Neural cell (in vitro differentiated cells): Measurements from ENCODE around the gene TRPT1. TPM values are rescaled to one million over a fixed set of nuclear protein-coding genes. Genes with fewer than 3 reads are reported as not detected.

Experiments used
- H2AFZ ChIP-seq: fragments of 200-600, 300-800 bp; sonication (generic), shearing (Covaris generic); 2 replicates; pipeline ENCODE4 v1.6.0; 2014; ENCODE audit warnings: low read depth, mild to moderate bottlenecking, antibody characterized with exemption, low read length, moderate library complexity
- H3F3A ChIP-seq: fragments of 200-600 bp; shearing (Covaris generic); 2 replicates; pipeline ENCODE4 v1.6.1; 2016; ENCODE audit warnings: mild to moderate bottlenecking, moderate library complexity, mixed read lengths, antibody characterized with exemption, low read length; ENCODE audit not compliant: insufficient read depth, poor library complexity, severe bottlenecking
- H3K27ac ChIP-seq: fragments of 200-600, 300-800 bp; sonication (generic), shearing (Covaris generic); 2 replicates; pipeline ENCODE4 v1.5.1; 2014; ENCODE audit warnings: mild to moderate bottlenecking, low read length, moderate library complexity
- H3K27me3 ChIP-seq: fragments of 300-800, 200-600 bp; sonication (generic), shearing (Covaris generic); 2 replicates; pipeline ENCODE4 v1.6.0; 2014; ENCODE audit warnings: mild to moderate bottlenecking, low read depth, low read length, moderate library complexity; ENCODE audit not compliant: insufficient read depth
- H3K36me3 ChIP-seq: fragments of 300-800, 200-600 bp; sonication (generic), shearing (Covaris generic); 2 replicates; pipeline ENCODE4 v1.5.1; 2014; ENCODE audit warnings: mild to moderate bottlenecking, antibody characterized with exemption, low read length, moderate library complexity; ENCODE audit not compliant: insufficient read depth
- H3K4me2 ChIP-seq: fragments of 300-800, 200-600 bp; sonication (generic), shearing (Covaris generic); 2 replicates; pipeline ENCODE4 v1.6.0; 2014; ENCODE audit warnings: mild to moderate bottlenecking, low read length
- H3K4me3 ChIP-seq: fragments of 300-800, 200-600 bp; sonication (generic), shearing (Covaris generic); 2 replicates; pipeline ENCODE4 v1.5.1; 2014; ENCODE audit warnings: mild to moderate bottlenecking, low read length, moderate library complexity
- H3K79me2 ChIP-seq: fragments of 200-600 bp; shearing (Covaris generic); replicated peaks from 2 replicates; pipeline ENCODE4 v1.6.0; 2014; ENCODE audit warnings: mild to moderate bottlenecking, low read length, moderate library complexity; ENCODE audit not compliant: insufficient read depth
- H3K9ac ChIP-seq: fragments of 300-800, 200-600 bp; sonication (generic), shearing (Covaris generic); 2 replicates; pipeline ENCODE4 v1.6.1; 2016; ENCODE audit warnings: mild to moderate bottlenecking, low read length, mixed read lengths
- H3K9me2 ChIP-seq: fragments of 200-600 bp; shearing (Covaris generic); 2 replicates; pipeline ENCODE4 v1.6.1; 2016; ENCODE audit warnings: mild to moderate bottlenecking, low read length, mixed read lengths; ENCODE audit not compliant: insufficient read depth
- H3K9me3 ChIP-seq: fragments of 200-600, 300-800 bp; sonication (generic), shearing (Covaris generic); 2 replicates; pipeline ENCODE4 v1.6.1; 2016; ENCODE audit warnings: mild to moderate bottlenecking, mixed run types, low read length, moderate library complexity, mixed read lengths
- H4K20me1 ChIP-seq: fragments of 200-600 bp; shearing (Covaris generic); 2 replicates; pipeline ENCODE4 v1.6.1; 2016; ENCODE audit warnings: mild to moderate bottlenecking, mixed run types; ENCODE audit not compliant: insufficient read depth
- CTCF ChIP-seq: fragments of 450-650 bp; IDR thresholded peaks from 2 replicates; pipeline ENCODE4 v1.5.1; 2014; ENCODE audit warnings: antibody characterized with exemption, mild to moderate bottlenecking, moderate library complexity; ENCODE audit not compliant: poor library complexity, severe bottlenecking
- EP300 ChIP-seq: fragments of 450-650 bp; conservative IDR thresholded peaks from 2 replicates; pipeline ENCODE4 v1.6.1; 2014; ENCODE audit warnings: antibody characterized with exemption, mild to moderate bottlenecking, moderate library complexity; ENCODE audit not compliant: poor library complexity, severe bottlenecking
- EZH2 ChIP-seq: fragments of 200-600, 300-800 bp; shearing (Covaris generic), sonication (generic); IDR thresholded peaks from 2 replicates; pipeline ENCODE4 v1.6.1; 2014; ENCODE audit warnings: antibody characterized with exemption, low read length, borderline replicate concordance, mild to moderate bottlenecking; ENCODE audit not compliant: insufficient read depth, poor library complexity, severe bottlenecking
- MXI1 ChIP-seq: fragments of 450-650 bp; conservative IDR thresholded peaks from 2 replicates; pipeline ENCODE4 v1.6.1; 2014; ENCODE audit warnings: antibody characterized with exemption, mild to moderate bottlenecking; ENCODE audit not compliant: poor library complexity, severe bottlenecking
- POLR2AphosphoS5 ChIP-seq: IDR thresholded peaks from 2 replicates; pipeline ENCODE4 v1.6.1; 2012
- RAD21 ChIP-seq: fragments of 450-650 bp; conservative IDR thresholded peaks from 2 replicates; pipeline ENCODE4 v1.6.1; 2014; ENCODE audit warnings: antibody characterized with exemption, mild to moderate bottlenecking, moderate library complexity
- REST ChIP-seq: IDR thresholded peaks from 2 replicates; pipeline ENCODE4 v1.6.1; 2012; ENCODE audit warnings: borderline replicate concordance
- SMC3 ChIP-seq: fragments of 450-650 bp; conservative IDR thresholded peaks from 2 replicates; pipeline ENCODE4 v1.6.1; 2014; ENCODE audit warnings: antibody characterized with exemption, mild to moderate bottlenecking, moderate library complexity; ENCODE audit not compliant: poor library complexity
- TAF1 ChIP-seq: IDR thresholded peaks from 2 replicates; pipeline ENCODE4 v1.6.1; 2012; ENCODE audit warnings: low read depth
- polyA plus RNA-seq: library from polyadenylated mRNA; depleted of rRNA; stranded (reverse); fragments of >200 nt; gene quantifications from 2 replicates; pipeline ENCODE4 v1.2.3, GENCODE V29; 2014

Gene TRPT1
- polyA plus RNA-seq, 1 donor from 2014 or later, result 67.2 TPM

GRCh38 chr11:64186492-64187165 is 39.4 kb downstream of the TRPT1 start:
- TF ChIP-seq CTCF (no peak), TAF1 (no peak), EP300 (no peak), SMC3 (no peak), MXI1 (peak; percentile 3), POLR2AphosphoS5 (no peak)
- Histone ChIP-seq H3K27me3 (no peaks in the 10 kb centered on the region), H2AFZ (no peak overlapping the region), H3K9me2 (no peaks in the 10 kb centered on the region), H3K36me3 (no peaks in the 10 kb centered on the region), H3F3A (peaks cover 6% of the 10 kb centered on the region), H3K4me3 (no peak overlapping the region), H3K79me2 (peaks cover 6% of the 10 kb centered on the region), H3K9ac (no peak overlapping the region), H4K20me1 (peaks cover 5% of the 10 kb centered on the region), H3K9me3 (no peaks in the 10 kb centered on the region), H3K4me2 (no peak overlapping the region), H3K27ac (no peak overlapping the region)

- Histone ChIP-seq H2AFZ (peak within 1 kb of the TSS; percentile 51), H3K4me3 (peak within 1 kb of the TSS; percentile 90), H3K9ac (peak within 1 kb of the TSS; percentile 89), H3K9me3 (no peaks in the 10 kb centered on the region), H3K27ac (peak within 1 kb of the TSS; percentile 89), H3K79me2 (peaks cover 6% of the 10 kb centered on the region), H3K36me3 (no peaks in the 10 kb centered on the region), H4K20me1 (peaks cover 5% of the 10 kb centered on the region), H3K27me3 (no peaks in the 10 kb centered on the region), H3F3A (peaks cover 6% of the 10 kb centered on the region), H3K9me2 (no peaks in the 10 kb centered on the region), H3K4me2 (peak within 1 kb of the TSS; percentile 67)
- TF ChIP-seq POLR2AphosphoS5 (peak; percentile 96), CTCF (peak; percentile 73), EP300 (peak; percentile 52), MXI1 (no peak), TAF1 (peak; percentile 12), RAD21 (peak; percentile 30), REST (no peak), EZH2 (no peak), SMC3 (no peak)
Measured at GRCh38 chr11:64185693-64186491, 40.1 kb downstream of the TRPT1 start, which contains the start of gene STIP1. Gene STIP1, plus strand, starts transcription at chr11:64186171. Its CDS starts 91 bp downstream, at chr11:64186262.
